Heart right ventricle (tissue), 16 donors: Measurements from ENCODE around the gene IDH3G. TPM values are rescaled to one million over a fixed set of nuclear protein-coding genes. Genes with fewer than 3 reads are reported as not detected.

ENCODE experiments used
- ATAC-seq, 8 donors: fragments of 200-7000 bp; cut with Tn5 transposase; one replicate each; pipeline ENCODE4 v1.9.1; 2020; ENCODE audit warnings: mild to moderate bottlenecking in 8 of 8, moderate library complexity in 8 of 8, moderate number of reproducible peaks in 1 of 8
- DNase-seq, 2 donors: peaks; one replicate each; pipeline ENCODE4 v3.0.0-alpha.2; 2020
- H3K27ac ChIP-seq, 10 donors: fragments of 200-600 bp; sonication (generic) in 2 of 10; one replicate each; pipeline versions ENCODE4 v1.5.0 to v1.8.0; 2020 to 2022; ENCODE audit warnings: mild to moderate bottlenecking in 3 of 10
- H3K27me3 ChIP-seq, 7 donors: fragments of 200-600 bp; one replicate each; pipeline ENCODE4 v1.8.0; 2021 to 2022; ENCODE audit warnings: mild to moderate bottlenecking in 2 of 7
- H3K36me3 ChIP-seq, 9 donors: fragments of 200-600 bp; sonication (generic) in 1 of 9; one replicate each; pipeline versions ENCODE4 v1.5.0 to v1.8.0; 2020 to 2022; ENCODE audit warnings: mild to moderate bottlenecking in 2 of 9
- H3K4me1 ChIP-seq, 9 donors: fragments of 200-600 bp; sonication (generic) in 1 of 9; one replicate each; pipeline versions ENCODE4 v1.5.0 to v1.8.0; 2020 to 2022; ENCODE audit warnings: mild to moderate bottlenecking in 4 of 9
- H3K4me3 ChIP-seq, 10 donors: fragments of 200-600 bp; sonication (generic) in 2 of 10; one replicate each; pipeline versions ENCODE4 v1.5.0 to v1.8.0; 2020 to 2022; ENCODE audit warnings: mild to moderate bottlenecking in 7 of 10, moderate library complexity in 2 of 10
- H3K9me3 ChIP-seq, 11 donors: fragments of 200-600 bp in 10 of 11; sonication (generic) in 2 of 11; one replicate each; pipeline versions ENCODE4 v1.5.0 to v1.8.0; 2013 to 2022; ENCODE audit warnings: mild to moderate bottlenecking in 2 of 11, control low read depth in 1 of 11, moderate library complexity in 1 of 11
- CTCF ChIP-seq, 9 donors: fragments of 200-600 bp; sonication (generic) in 2 of 9; IDR thresholded peaks; one replicate each; pipeline versions ENCODE4 v1.5.0 to v1.8.0; 2021 to 2022; ENCODE audit warnings: antibody characterized with exemption in 9 of 9, mild to moderate bottlenecking in 5 of 9, moderate library complexity in 1 of 9
- WGBS, 2 donors: extraction: QIAGEN DNeasy Blood & Tissue Kit; methylation state at CpG; one replicate each; pipeline ENCODE4 v1.1.7; 2013; ENCODE audit warnings: inconsistent platforms in 1 of 2; 5-methylcytosine and 5-hydroxymethylcytosine counted together
- intact Hi-C, 10 donors: fragments of 100-400 bp; cut with DNase I; formaldehyde crosslinking; loops; one replicate each; pipeline versions ENCODE4 v1.11.1 to v1.14.2; 2022
- long read RNA-seq, 3 donors: library from polyadenylated mRNA; unstranded; transcript quantifications; one replicate each; pipeline ENCODE4 v2.0.0, GENCODE V29; 2020 to 2021
- polyA plus RNA-seq, 2 donors: library from polyadenylated mRNA; stranded (reverse); fragments of 200-250 nt; gene quantifications; one replicate each; pipeline ENCODE4 v1.2.3, GENCODE V29; 2013
- total RNA-seq, 10 donors: library from RNA; stranded (reverse); fragmentation: NEBNext Ultra II Directional in 3 of 10; extraction: Animal tissue kit (Norgen Biotek cat#: 25700) in 3 of 10; gene quantifications; one replicate each; pipeline versions ENCODE4 v1.2.1 to v1.2.4, GENCODE V29; 2021 to 2023
- donor health status: Arrhythmogenic right ventricular cardiomyopathy.
- donor health status: ischemic (EF 13 %, LVEDD 7.1; RV severe dilation, severe dysfunction).
- donor health status: healthy with polysubstance abuse.
- donor health status: DM: no; HTN: yes; CAD: no.
- donor health status: DM: no; HTN: no; CAD: no.
- donor health status: ischemic (EF 25% LVEDD 6.9; RV normal size, moderate dysfunction).
- donor health status: ischemic (EF 25% LVEDD 5.7; RV mildly dilated, moderate dysfunction).
- donor health status: healthy.
- donor health status: DM: yes; HTN: yes; CAD: no.
- donor health status: Ischemic cardiomyopathy.
- donor health status: ischemic (EF 35%, LVEDD 5.7; RV mildly dilated, moderate dysfunction).
- donor health status: nonischemic (EF 11% LVEDD 7.7; RV severe dilation, severe dysfunction).
- donor health status: DM: yes; HTN: yes; CAD: no.
- donor health status: PGD.
- donor health status: ischemic (EF 29% LVEDD 5.4; RV normal size, mild dysfunction).
- donor health status: nonischemic (EF 23%, LVEDD 6.1; RV moderate dilation, normal function).

The IDH3G gene
- total RNA-seq (10 to 100 TPM; 58.7 to 86.9 (median 74.5) TPM), polyA plus RNA-seq (10 to 100 TPM; 73.4 to 97.2 TPM)
- long read RNA-seq, donor 1, partial matches to known transcripts: 30 of 135 reads
- long read RNA-seq, donor 1, other reads (novel, unspliced or antisense): 105 of 135 reads
- long read RNA-seq, donor 2, partial matches to known transcripts: 19 of 116 reads
- long read RNA-seq, donor 2, other reads (novel, unspliced or antisense): 97 of 116 reads
- long read RNA-seq, donor 3, partial matches to known transcripts: 20 of 178 reads
- long read RNA-seq, donor 3, other reads (novel, unspliced or antisense): 158 of 178 reads

DNA sequence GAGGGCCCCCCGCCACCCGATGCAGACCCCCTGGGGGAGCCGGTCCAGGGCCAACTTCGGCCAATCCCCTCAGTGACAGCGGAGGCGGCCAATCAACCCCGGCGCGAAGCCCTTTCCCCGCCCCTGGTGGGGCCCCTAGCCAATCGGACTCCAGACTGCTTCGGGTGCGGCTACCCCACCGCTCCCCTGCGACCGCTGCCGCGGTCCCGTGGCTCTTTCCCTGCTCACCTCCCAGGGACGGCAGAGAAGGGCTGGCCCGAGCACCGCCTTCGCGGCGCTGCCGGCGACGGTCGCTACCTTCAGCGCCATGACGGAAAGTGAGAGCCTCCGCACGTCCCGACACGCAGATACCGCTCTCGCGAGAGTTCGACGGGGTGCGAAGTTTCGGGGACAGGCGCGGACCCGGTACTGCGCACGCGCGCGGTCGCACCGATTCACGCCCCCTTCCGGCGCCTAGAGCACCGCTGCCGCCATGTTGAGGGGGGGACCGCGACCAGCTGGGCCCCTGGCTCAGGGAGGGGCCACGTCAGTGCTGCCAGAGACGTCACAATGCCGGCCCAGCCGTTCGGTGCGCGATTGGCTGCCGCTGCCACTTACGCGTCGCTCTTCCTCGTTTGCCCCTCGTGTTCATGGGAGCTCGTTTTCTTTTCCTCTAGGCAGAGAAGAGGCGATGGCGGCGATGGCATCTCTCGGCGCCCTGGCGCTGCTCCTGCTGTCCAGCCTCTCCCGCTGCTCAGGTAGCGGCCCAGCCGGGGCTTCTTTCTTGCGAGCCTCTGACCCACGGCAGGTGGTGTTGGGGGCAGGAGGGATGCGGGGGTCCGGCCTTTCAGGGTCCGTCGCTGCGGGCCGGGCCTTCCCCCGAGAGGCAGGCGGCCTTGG lies at the start of gene IDH3G, which contains the start of gene SSR4:
TSS of gene IDH3G (minus strand) at position 358 of the 879 bp plus-strand sequence. CDS start at position 309, 49 bp downstream.
TSS of gene SSR4 (plus strand) at position 651 of the 879 bp plus-strand sequence. CDS start at position 671, 20 bp downstream.
- Histone ChIP-seq H3K36me3 (peaks cover 0 to 48% (median 0%) of the 10 kb centered on the region in 9 donors), H3K9me3 (peaks cover 0 to 21% (median 0%) of the 10 kb centered on the region in 11 donors), H3K27ac (peak within 1 kb of the TSS; percentile 88 to 97 (median 94)), H3K4me3 (peak within 1 kb of the TSS; percentile 53 to 80 (median 75)), H3K27me3 (no peaks in the 10 kb centered on the region), H3K4me1 (peaks cover 0 to 44% (median 26%) of the 10 kb centered on the region in 9 donors)
- DNase-seq: peak; percentile 91 to 93
- 0 to 1% methylated on average over 44 to 87 of the region's 92 CpGs for whole genome bisulfite sequencing, 2 donors
- peak in 7 of 9 donors; percentile 7 to 54 (median 31) for TF ChIP-seq CTCF (IDR thresholded peaks at IDR 0.05)
- ATAC-seq: peak; percentile 93 to 97 (median 96)
- intact Hi-C loops: loop anchor here in 5 of 10 donors (2.0 to 10.0 kb wide), 3 partner anchors 29 to 151 kb away; partner anchors contain the start of genes ARHGAP4 (in 3 of the 5), PLXNB3 (in 1 of the 5) and RENBP (in 1 of the 5)

DNA sequence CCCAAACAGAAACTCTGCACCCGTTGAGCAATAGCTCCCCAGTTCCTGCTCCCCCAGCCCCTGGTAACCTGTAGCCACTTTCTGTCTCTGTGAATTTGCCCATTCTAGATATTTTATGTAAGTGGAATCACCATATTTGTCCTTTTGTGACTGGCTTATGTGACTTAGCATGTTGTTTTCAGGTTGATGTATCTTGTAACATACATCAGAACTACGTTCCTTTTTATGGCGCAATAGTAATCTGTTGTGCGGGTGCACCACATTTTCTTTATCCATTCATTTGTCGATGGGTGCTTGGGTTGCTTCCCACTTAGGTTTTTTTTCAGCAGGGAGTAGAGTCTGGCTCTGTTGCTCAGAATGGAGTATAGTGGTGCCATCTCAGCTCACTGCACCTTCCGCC lies 42.7 kb upstream of the IDH3G start:
- TF ChIP-seq CTCF (IDR thresholded peaks at IDR 0.05): no peak
- Histone ChIP-seq H3K4me1 (no peaks in the 10 kb centered on the region), H3K9me3 (no peaks in the 10 kb centered on the region), H3K27me3 (peaks cover 0 to 94% (median 0%) of the 10 kb centered on the region in 7 donors), H3K4me3 (no peak overlapping the region), H3K27ac (no peak overlapping the region), H3K36me3 (no peaks in the 10 kb centered on the region)
- intact Hi-C loops: no loop called here
- DNase-seq: no peak
- ATAC-seq: no peak
- 89 to 92% methylated on average over 6 of the region's 6 CpGs for WGBS, 2 donors

GRCh38 chrX:153832728-153833127 lies 38.6 kb upstream of the IDH3G start:
- intact Hi-C loops: no loop called here
- DNase-seq (no peak), ATAC-seq (no peak)
- WGBS, 2 donors: 73 to 78% methylated on average over 7 to 10 of the region's 10 CpGs
- Histone ChIP-seq H3K36me3 (no peaks in the 10 kb centered on the region), H3K9me3 (no peaks in the 10 kb centered on the region), H3K27me3 (peaks cover 0 to 91% (median 0%) of the 10 kb centered on the region in 7 donors), H3K27ac (no peak overlapping the region), H3K4me1 (peaks cover 0 to 16% (median 0%) of the 10 kb centered on the region in 9 donors), H3K4me3 (no peak overlapping the region)
- no peak for TF ChIP-seq CTCF (IDR thresholded peaks at IDR 0.05)
